ENCODE measurements around the gene HEATR5B.
"Not testable (repeated sequence)": the region's sequence is repeated elsewhere in the genome, so short reads cannot be mapped to it uniquely, and the experiment has no call there.

HEATR5B gene

GRCh38 chr2:36951027-36951518 lies 133.1 kb downstream of the HEATR5B start:
- in situ Hi-C loops (cut with HindIII; ENCODE audit: low sequenced_read_pairs): no loop called here

- in situ Hi-C loops (cut with HindIII; ENCODE audit: low sequenced_read_pairs): no loop called here
Measured at GRCh38 chr2:36949845-36950244, 134.3 kb downstream of the HEATR5B start.

GRCh38 chr2:36945240-36945639 lies 138.9 kb downstream of the HEATR5B start:
- in situ Hi-C loops (cut with HindIII; ENCODE audit: low sequenced_read_pairs): not testable (repeated sequence)

- in situ Hi-C loops (cut with HindIII; ENCODE audit: low sequenced_read_pairs): no loop called here
Measured at GRCh38 chr2:36941867-36942266, 142.3 kb downstream of the HEATR5B start.

- in situ Hi-C loops (cut with HindIII; ENCODE audit: low sequenced_read_pairs): not testable (repeated sequence)
Measured at GRCh38 chr2:36936526-36936925, 147.6 kb downstream of the HEATR5B start.

GRCh38 chr2:36931688-36932087 lies 152.5 kb downstream of the HEATR5B start:
- in situ Hi-C loops (cut with HindIII; ENCODE audit: low sequenced_read_pairs): not testable (repeated sequence)
